Duodenal mucosa (tissue), 2 donors: ENCODE data around the gene DCK.

Source experiments
- H3K27ac ChIP-seq: one replicate; pipeline ENCODE4 v1.7.0; 2013; ENCODE audit warnings: low read depth, low read length
- H3K27me3 ChIP-seq, 2 donors: one replicate each; pipeline ENCODE4 v1.7.0; 2013; ENCODE audit warnings: low read length in 2 of 2, control low read depth in 1 of 2; ENCODE audit not compliant: insufficient read depth in 2 of 2, control insufficient read depth in 1 of 2
- H3K36me3 ChIP-seq, 2 donors: one replicate each; pipeline ENCODE4 v1.7.0; 2013; ENCODE audit warnings: low read length in 2 of 2, control low read depth in 1 of 2; ENCODE audit not compliant: insufficient read depth in 2 of 2, control insufficient read depth in 1 of 2
- H3K4me1 ChIP-seq, 2 donors: one replicate each; pipeline ENCODE4 v1.7.0; 2013; ENCODE audit warnings: low read length in 2 of 2, control low read depth in 1 of 2; ENCODE audit not compliant: insufficient read depth in 2 of 2, control insufficient read depth in 1 of 2
- H3K4me3 ChIP-seq, 2 donors: one replicate each; pipeline ENCODE4 v1.7.0; 2013; ENCODE audit warnings: low read length in 2 of 2, low read depth in 1 of 2
- H3K9ac ChIP-seq, 2 donors: one replicate each; pipeline ENCODE4 v1.7.0; 2013; ENCODE audit warnings: low read length in 2 of 2, low read depth in 1 of 2
- H3K9me3 ChIP-seq, 2 donors: one replicate each; pipeline ENCODE4 v1.7.0; 2013; ENCODE audit warnings: low read length in 2 of 2, control low read depth in 1 of 2; ENCODE audit not compliant: control insufficient read depth in 1 of 2

DCK gene

DNA sequence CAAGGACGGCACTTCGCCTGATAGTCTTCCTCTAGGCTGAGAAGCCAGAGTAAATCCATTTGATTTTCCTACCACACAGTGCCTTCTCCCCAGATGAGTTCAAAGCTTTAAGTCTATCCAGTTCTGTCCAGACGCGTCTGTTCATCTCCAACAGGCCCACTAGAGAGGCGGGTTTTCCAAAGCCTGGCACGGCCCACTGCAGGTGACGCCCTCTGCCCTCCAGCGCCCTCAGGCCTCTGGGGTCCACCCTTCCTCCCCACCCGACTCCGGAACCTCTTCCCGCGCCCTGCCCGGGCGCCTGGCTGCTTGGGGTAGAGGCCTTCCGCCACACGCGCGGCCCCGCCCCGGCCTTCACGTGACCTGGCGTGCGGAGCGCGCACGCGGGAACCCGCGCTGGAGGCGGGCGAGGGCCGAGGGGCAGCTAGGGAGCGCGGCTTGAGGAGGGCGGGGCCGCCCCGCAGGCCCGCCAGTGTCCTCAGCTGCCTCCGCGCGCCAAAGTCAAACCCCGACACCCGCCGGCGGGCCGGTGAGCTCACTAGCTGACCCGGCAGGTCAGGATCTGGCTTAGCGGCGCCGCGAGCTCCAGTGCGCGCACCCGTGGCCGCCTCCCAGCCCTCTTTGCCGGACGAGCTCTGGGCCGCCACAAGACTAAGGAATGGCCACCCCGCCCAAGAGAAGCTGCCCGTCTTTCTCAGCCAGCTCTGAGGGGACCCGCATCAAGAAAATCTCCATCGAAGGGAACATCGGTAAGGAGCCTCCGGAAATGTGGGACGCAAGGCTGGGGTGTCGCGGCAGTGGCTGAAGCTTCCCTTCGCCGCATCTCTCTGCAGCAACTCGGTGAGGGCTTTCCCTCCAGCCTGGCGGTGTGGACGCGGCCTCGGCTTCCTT is at the start of gene DCK:
DCK (plus strand) TSS at position 469 of the 888 bp plus-strand sequence; CDS start at position 656, 187 bp downstream.
- no peaks in the 10 kb centered on the region for H3K9me3 ChIP-seq
- H3K36me3 ChIP-seq = no peaks in the 10 kb centered on the region
- H3K27me3 ChIP-seq = no peaks in the 10 kb centered on the region
- peak within 1 kb of the TSS; percentile 76 for H3K27ac ChIP-seq
- peaks cover 31 to 34% of the 10 kb centered on the region in 2 donors for H3K4me1 ChIP-seq
- peak within 1 kb of the TSS; percentile 87 to 91 for H3K9ac ChIP-seq
- peak within 1 kb of the TSS; percentile 89 to 98 for H3K4me3 ChIP-seq

DNA sequence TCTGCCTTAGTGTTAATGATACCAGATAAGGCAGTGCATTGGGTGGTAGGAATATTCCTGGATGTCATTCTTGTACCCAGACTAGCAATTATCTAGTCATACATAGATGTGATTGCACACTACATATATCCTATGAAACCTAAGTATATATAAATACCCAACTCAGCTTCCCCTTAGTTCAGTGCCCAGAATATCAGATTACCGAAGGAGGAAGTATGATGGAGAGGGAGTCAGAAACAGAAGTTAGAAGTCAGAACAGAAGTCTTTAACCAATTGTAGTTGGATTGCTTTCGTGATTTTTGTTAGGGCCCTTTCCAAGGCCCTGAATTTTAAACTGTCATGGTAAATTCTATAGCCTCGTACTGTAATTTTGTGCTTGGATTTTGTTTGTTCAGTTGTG is 48.4 kb upstream of the DCK start:
- Histone ChIP-seq H3K27me3 (no peaks in the 10 kb centered on the region), H3K4me1 (no peaks in the 10 kb centered on the region), H3K27ac (no peak overlapping the region)

DNA sequence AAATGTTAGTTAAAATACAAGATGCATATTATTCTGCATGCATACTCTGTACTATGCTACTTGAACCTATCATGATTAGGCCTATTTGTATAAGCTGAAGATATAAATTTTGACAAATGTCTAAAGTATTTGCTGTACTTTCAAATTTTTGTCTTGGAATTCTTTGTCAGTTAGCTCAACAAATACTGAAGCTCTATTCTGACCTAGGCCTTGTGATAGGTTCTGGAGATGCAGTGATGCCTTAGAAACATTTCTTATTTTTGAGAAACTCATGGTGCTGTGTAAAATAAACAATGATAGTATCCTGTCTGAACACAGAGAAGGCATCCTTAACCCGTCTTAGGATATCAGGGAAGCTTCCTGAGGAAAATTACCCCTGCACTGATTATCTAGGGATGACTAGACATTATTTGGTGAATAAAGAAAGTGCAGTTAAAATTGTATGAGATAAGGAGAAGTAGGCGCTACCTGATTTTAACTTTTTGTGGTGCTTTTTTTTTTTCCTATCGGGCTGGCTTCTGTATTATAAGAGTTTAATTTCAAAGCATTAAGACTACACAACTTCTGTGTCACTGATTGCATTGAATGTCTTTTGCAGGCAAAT is 47.9 kb upstream of the DCK start:
- Histone ChIP-seq H3K9me3 (no peaks in the 10 kb centered on the region), H3K4me3 (no peak overlapping the region), H3K9ac (no peak overlapping the region), H3K4me1 (no peaks in the 10 kb centered on the region), H3K27ac (no peak overlapping the region), H3K36me3 (no peaks in the 10 kb centered on the region), H3K27me3 (no peaks in the 10 kb centered on the region)

More for the DNA sequence above, 48.4 kb upstream of the DCK start:
- no peak overlapping the region for H3K4me3 ChIP-seq
- no peaks in the 10 kb centered on the region for H3K9me3 ChIP-seq
- H3K36me3 ChIP-seq = no peaks in the 10 kb centered on the region
- no peak overlapping the region for H3K9ac ChIP-seq

DNA sequence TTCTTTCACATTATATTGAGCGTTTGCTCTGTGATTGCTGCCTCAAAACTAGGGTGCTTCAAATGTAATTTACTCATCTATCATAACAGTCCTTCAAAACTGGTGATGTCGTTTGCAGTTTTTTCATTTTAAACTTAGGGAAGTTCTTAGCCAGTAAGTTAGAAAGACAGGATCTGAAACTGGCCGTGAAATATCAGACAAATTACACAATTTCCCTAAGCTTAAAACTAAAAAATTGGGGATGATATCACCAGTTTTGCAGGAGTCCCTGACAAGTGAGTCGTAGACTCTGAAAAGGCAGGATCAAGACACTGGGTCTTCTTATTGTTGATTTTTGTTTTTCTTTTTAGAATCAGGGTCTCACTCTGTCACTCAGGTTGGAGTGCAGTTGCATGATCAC is 46.5 kb upstream of the DCK start:
- Histone ChIP-seq H3K27ac (no peak overlapping the region), H3K4me3 (no peak overlapping the region), H3K36me3 (no peaks in the 10 kb centered on the region), H3K4me1 (no peaks in the 10 kb centered on the region), H3K9ac (no peak overlapping the region), H3K9me3 (no peaks in the 10 kb centered on the region), H3K27me3 (no peaks in the 10 kb centered on the region)

DNA sequence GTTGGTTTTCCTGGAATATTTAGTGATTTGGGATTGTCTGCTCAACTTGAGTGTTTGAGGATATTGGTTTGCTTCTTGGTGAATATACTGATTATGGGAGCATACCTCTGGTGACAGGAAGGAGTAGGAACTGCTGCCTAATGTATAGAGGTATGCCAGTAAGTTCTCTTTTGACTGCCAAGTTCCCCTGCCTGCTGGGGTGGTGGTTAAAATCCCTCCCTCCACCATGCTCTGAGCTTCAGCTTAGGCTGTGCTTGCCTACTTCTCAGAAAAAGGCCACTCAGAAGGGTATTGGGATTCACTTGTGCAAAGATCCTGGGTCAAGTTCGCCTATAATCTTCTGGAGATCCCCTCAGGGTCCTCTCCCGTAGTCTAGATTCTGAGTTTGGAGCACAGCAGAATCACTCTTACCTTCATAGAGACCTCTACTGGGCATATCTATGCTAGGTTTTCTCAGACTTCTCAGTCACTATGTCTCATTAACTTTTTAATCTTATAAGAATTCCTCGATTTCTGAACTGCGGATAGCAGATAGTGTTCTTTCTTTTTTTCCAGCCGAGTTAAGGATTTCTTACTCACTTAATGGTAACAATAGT is 44.7 kb upstream of the DCK start:
- no peaks in the 10 kb centered on the region for H3K27me3 ChIP-seq
- H3K27ac ChIP-seq = no peak overlapping the region
- H3K4me1 ChIP-seq = no peaks in the 10 kb centered on the region
- H3K9ac ChIP-seq = no peak overlapping the region
- no peaks in the 10 kb centered on the region for H3K36me3 ChIP-seq
- H3K4me3 ChIP-seq = no peak overlapping the region
- H3K9me3 ChIP-seq = no peaks in the 10 kb centered on the region

GRCh38 chr4:70954032-70954431 is 39.4 kb upstream of the DCK start:
- Histone ChIP-seq H3K4me1 (no peaks in the 10 kb centered on the region), H3K27ac (no peak overlapping the region), H3K9me3 (no peaks in the 10 kb centered on the region), H3K27me3 (no peaks in the 10 kb centered on the region), H3K36me3 (no peaks in the 10 kb centered on the region), H3K9ac (no peak overlapping the region), H3K4me3 (no peak overlapping the region)

DNA sequence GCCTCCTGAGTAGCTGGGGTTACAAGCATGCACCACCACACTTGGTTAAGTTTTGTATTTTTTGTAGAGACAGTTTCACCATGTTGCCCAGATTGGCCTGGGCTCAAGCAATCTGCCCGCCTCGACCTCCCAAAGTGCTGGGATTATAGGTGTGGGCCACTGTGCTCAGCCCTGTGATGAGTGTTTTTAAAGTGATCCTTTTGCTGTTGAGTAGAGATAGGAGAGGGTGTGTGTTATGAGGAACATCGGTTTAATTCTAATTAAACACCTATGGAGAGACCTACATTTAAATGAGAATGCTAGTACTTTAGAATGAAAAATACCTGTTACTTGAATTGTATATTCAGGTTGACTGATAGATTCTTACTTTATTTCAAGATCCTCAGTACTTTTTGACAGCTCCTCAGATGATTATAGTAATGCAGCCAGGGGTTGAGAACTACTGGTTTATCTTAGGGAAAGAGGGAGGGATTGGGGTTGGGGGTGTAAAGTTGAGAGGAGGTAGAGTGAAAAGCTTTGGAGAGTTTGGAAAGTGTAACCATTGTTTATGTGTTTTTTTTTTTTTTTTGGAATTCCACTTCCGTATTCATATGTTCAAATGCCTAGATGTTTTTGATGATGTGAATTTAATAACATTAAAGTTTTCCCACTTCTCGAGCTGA is 36.8 kb upstream of the DCK start:
- H3K36me3 ChIP-seq = peaks cover 0 to 6% of the 10 kb centered on the region in 2 donors
- H3K4me1 ChIP-seq = no peaks in the 10 kb centered on the region
- no peaks in the 10 kb centered on the region for H3K9me3 ChIP-seq
- H3K4me3 ChIP-seq = no peak overlapping the region
- no peak overlapping the region for H3K27ac ChIP-seq
- H3K9ac ChIP-seq = no peak overlapping the region
- H3K27me3 ChIP-seq = no peaks in the 10 kb centered on the region

- Histone ChIP-seq H3K36me3 (peaks cover 0 to 6% of the 10 kb centered on the region in 2 donors), H3K27ac (no peak overlapping the region), H3K9me3 (no peaks in the 10 kb centered on the region), H3K27me3 (no peaks in the 10 kb centered on the region), H3K4me1 (no peaks in the 10 kb centered on the region), H3K9ac (no peak overlapping the region), H3K4me3 (no peak overlapping the region)
Observed at GRCh38 chr4:70958681-70959080, 34.8 kb upstream of the DCK start.

- Histone ChIP-seq H3K4me3 (no peak overlapping the region), H3K9me3 (no peaks in the 10 kb centered on the region), H3K4me1 (no peaks in the 10 kb centered on the region), H3K9ac (no peak overlapping the region), H3K27ac (no peak overlapping the region), H3K27me3 (no peaks in the 10 kb centered on the region), H3K36me3 (no peaks in the 10 kb centered on the region)
Observed at GRCh38 chr4:70969076-70969475, 24.4 kb upstream of the DCK start.

- Histone ChIP-seq H3K27ac (no peak overlapping the region), H3K36me3 (no peaks in the 10 kb centered on the region), H3K4me3 (no peak overlapping the region), H3K27me3 (no peaks in the 10 kb centered on the region), H3K9ac (no peak overlapping the region), H3K9me3 (no peaks in the 10 kb centered on the region), H3K4me1 (no peaks in the 10 kb centered on the region)
Observed at GRCh38 chr4:70976252-70976651, 17.2 kb upstream of the DCK start.
